Right kidney (tissue), 9 donors: ENCODE data around the gene LMTK2.

Experiments
- DNase-seq: peaks from one replicate; pipeline ENCODE4 v3.0.0-alpha.2; 2016
- long read RNA-seq, 8 donors: transcript quantifications; one replicate each; lab custom pipeline, GENCODE V29; 2026

LMTK2 gene
- long read RNA-seq, donor 1, result 0 reads
- long read RNA-seq, donor 2, result 0 reads
- long read RNA-seq, donor 3, result 0 reads
- long read RNA-seq, donor 4, result 0 reads
- long read RNA-seq, donor 5, result 0 reads
- long read RNA-seq, donor 6, partial matches to known transcripts, result 8 of 8 reads
- long read RNA-seq, donor 6, other reads (novel, unspliced or antisense), result 0 of 8 reads
- long read RNA-seq, donor 7, result 0 reads
- long read RNA-seq, donor 8, partial matches to known transcripts, result 13 of 13 reads
- long read RNA-seq, donor 8, other reads (novel, unspliced or antisense), result 0 of 13 reads

- DNase-seq, result peak; percentile 95
These were observed at the start of gene LMTK2 for GRCh38 chr7:98106647-98107312. Gene LMTK2, plus strand, starts transcription at chr7:98106862. Its CDS starts 316 bp downstream, at chr7:98107178.

DNA sequence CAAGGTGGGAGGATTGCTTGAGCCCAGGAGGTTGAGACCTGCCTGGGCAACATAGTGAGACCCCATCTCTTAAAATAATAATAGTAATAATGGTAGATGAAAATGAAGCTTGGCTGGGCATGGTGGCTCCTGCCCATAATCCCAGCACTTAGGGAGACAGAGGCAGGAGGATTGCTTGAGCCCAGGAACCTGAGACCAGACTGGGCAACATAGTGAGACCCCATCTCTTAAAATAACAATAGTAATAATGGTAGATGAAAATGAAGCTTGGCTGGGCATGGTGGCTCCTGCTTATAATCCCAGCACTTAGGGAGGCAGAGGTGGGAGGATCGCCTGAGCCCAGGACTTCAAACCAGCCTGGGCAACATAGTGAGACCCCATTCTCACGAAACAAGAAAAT is 49.5 kb upstream of the LMTK2 start:
- no peak for DNase-seq

DNA sequence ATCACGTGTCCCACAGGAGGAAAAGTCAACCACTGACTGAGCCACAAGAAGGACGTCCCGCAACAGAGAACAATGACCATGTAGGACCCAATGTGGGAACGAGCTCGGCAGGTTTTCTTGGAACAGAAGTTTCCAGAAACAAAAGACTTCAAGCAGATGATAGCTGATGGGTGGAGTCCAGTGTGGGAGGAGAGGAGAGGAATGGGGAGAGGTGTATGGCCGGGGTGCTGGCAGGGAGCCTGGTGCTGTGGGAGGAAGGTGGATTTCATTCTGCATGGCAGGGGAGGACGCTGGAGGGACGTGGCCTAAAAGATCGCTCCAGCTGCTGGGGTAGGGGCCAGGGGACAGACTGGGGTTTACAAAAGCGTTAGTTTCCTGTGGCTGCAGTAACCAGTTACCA is 48.5 kb upstream of the LMTK2 start:
- DNase-seq, result no peak

DNA sequence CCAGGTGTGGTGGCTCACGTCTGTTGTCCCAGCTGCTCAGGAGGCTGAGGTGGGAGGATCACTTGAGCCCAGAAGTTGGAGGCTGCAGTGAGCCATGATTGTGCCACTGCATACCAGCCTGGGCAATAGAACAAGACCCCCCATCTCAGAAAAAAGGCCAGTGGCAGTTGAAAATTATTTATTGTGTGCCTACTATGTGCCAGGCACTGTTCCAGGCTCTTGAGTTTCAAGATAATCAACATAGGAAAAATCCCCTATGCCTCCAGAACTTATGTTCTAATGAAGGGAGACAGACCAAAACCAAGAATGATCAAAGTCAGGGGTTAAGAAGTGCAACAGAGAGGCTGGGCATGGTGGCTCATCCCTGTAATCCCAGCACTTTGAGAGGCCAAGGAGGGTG is 42.4 kb upstream of the LMTK2 start:
- DNase-seq, result no peak

- DNase-seq, result no peak
These were observed 40.5 kb upstream of the LMTK2 start for GRCh38 chr7:98066208-98066607.

GRCh38 chr7:98066934-98067507 is 39.6 kb upstream of the LMTK2 start:
- DNase-seq, result no peak

DNA sequence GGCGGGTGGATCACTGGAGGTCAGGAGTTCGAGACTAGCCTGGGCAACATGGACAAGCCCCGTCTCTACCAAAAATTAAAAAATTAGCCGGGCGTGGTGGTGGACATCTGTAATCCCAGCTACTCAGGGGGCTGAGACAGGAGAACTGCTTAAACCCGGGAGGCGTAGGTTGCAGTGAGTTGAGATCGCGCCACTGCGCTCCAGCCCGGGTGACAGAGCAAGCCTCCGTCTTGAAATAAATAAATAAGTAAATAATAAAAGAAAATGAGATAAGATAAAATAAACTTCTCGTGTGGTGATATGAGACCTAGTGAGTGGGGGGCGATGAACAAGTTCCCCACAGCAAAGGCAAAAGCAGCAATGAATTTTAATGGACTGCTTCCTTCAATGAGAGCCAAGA is 33.6 kb upstream of the LMTK2 start:
- DNase-seq, result no peak

DNA sequence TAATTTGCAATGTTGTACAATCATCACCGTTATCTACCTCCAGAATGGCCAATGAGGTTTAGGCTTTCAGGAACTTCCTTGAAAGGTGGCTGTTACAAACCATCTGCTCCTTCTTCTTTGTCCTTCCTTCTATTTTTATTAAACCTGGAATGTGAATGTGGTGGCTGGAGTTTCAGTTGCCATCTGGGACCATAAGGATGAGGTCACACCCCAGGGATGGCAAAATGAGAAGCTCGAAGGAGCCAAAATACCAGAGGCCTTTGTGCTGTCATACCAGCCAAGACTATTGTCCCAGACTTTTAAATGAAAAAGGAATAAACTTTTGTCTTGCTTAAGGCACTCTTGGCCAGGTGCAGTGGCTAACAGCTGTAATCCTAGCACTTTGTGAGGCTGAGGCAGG is 30.9 kb upstream of the LMTK2 start:
- DNase-seq, result no peak

- DNase-seq, result no peak
These were observed 28.9 kb upstream of the LMTK2 start for GRCh38 chr7:98077762-98078161.

DNA sequence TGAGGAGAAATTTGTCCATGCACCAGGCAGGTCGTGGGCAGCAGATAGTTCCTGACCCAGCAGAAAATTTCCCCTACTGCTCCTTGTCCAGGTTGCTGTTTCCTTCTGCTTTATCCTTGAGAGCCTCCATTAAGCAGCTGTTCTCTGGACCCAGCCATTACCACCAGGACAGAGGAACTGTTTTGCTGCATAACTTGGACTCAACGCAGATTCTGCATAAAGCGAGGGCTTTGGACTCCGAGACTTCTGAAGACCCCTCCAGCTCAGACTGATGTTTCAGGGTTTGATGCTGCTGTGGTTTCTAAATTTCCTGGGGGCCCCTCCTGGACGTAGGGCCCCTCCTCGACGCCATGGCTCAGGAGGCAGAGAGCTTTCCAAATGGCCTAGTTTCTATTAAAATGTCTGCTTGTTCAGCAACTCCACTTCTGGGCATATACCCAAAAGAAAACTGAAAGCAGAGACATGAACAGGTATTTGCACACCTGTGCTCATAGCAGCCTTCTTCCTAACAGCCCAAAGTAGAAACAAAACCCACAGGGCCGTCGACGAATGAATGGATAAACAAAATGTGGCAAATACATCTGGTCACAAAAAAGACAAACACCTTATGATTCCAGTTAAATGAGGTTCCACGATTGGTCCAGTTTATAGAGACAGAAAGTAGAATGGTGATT is 28.3 kb upstream of the LMTK2 start:
- no peak for DNase-seq

DNA sequence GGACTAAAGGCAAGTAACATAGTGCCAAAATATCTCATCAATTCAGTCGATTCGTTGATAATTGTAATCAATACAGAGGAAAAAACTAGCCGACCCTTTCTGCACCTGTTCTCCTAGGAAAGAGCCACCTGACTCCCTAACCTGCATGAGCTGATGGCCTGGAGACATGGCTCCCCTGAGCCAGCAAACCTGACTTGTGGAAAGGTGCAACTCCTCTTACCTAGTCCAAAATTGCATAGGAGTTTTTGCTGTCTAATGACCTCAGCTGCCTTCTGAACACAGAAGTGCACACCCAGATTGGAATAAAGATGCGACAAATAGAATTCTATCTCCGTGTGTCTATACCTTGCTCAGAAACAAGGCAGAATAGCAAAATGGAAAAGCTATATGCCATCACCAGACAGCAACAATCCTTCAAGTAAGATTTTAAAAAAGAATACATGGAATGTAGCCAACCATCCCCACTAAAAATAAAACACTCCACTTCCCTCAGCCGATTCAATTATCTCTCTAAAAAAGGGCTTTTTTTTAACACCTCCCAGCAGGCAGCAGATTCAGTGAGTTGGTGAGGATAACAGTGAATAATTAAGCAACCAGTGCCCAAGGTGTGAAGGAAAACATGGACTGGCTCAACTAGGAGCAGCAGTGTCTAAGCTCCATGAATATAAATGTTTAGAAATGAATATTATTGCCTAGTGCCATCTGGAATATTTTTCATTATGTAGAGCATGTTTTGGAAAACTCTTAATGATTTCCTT is 26.6 kb upstream of the LMTK2 start:
- no peak for DNase-seq

- DNase-seq, result no peak
These were observed 25.3 kb upstream of the LMTK2 start for GRCh38 chr7:98081319-98081718.

DNA sequence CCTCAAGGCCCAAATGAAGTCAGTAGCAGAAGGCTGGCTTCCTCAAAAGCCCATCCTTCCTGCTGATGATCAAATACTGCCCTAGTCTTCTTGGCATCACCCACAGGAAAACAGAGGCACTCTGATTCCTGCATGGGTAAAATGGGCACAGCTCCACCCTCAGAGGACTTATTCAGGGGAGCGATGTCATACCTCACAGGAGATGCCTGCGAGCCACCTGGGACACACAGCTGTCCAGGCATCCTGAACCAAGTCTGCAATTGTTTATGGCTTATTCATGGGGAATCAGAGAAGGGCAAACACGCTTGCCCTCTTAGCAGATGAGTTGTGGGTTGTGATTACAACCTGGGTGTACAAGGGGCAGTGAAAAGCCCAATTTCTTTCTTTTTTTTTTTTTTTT is 22.0 kb upstream of the LMTK2 start:
- no peak for DNase-seq

DNA sequence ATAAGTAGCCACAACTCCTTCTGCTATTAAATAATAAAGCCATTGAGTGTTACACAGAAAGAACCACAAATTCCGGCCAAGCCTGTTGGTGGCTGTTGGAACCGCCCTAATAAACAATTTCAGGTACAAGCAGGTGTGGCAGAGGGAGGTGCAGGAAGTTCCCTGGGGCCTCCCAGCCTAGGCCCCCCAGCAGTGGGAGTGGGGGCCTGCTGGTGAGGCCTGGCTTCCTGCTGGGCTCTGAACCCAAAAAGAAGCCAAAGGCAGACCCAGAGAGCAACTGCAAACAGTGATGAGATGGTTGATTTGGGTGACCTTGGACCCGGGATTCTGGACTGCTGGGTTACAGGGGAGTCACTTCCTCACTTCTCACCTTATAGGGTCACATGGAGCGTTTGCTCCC is 21.0 kb upstream of the LMTK2 start:
- DNase-seq, result no peak

DNA sequence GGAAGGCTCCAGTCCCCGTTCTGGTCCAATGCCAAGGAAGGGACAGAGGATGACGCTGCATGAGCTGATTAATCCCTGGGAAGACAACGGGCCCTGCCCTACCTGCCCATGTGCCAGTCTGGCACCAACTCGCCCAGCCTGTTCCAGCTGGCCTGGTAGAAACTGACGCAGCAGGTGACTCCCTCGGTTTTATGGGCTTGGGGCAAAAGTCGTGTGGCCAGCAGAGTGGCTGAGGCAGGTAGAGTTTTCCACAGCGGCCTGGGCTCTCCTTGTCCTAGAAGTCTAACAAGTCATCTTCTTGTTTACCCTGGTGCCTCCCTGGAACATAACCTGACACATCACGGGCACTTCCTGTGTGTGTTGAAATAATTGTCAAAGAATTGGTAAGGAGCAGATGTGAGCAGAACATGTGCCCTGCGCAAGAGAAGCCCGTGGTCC is 20.4 kb upstream of the LMTK2 start:
- DNase-seq, result no peak

GRCh38 chr7:98088109-98088508 is 18.6 kb upstream of the LMTK2 start:
- DNase-seq, result no peak

DNA sequence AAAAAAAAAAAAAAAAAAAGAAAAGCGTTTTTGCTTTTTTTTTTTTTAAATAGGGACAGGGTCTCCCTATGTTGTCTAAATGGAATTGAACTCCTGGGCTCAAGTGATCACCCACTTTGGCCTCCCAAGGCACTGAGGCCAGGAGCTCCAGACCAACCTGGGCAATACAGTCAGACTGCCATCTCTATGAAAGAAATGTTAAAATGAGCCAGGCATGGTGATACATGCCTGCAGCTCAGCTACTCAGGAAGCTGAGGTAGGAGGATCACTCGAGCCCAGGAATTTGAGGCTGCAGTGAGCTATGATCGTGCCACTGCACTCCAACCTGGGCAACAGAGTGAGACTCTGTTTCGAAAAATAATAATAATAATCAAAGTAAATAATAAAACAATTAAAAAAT is 16.5 kb upstream of the LMTK2 start:
- DNase-seq, result no peak

DNA sequence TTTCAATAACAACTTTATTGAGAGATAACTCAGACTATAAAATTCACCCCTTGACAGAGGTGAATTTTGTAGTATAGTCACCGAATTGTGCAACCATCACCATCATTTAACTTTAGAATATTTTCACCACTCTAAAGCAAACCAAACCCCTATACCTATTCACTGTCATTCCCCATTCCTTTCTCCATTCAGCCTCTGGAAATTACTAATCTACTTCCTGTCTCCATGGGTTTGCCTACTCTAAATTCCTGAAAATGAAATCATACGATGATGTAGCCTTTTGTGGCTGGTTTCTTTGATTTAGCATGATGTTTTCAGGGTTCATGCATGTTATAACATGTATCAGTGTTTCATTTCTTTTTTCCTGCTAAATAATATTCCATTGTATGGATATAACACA is 15.6 kb upstream of the LMTK2 start:
- DNase-seq, result no peak

GRCh38 chr7:98091523-98091922 is 15.1 kb upstream of the LMTK2 start:
- no peak for DNase-seq

GRCh38 chr7:98097042-98097645 is 9.5 kb upstream of the LMTK2 start:
- no peak for DNase-seq

GRCh38 chr7:98100088-98100487 is 6.6 kb upstream of the LMTK2 start:
- DNase-seq, result no peak

DNA sequence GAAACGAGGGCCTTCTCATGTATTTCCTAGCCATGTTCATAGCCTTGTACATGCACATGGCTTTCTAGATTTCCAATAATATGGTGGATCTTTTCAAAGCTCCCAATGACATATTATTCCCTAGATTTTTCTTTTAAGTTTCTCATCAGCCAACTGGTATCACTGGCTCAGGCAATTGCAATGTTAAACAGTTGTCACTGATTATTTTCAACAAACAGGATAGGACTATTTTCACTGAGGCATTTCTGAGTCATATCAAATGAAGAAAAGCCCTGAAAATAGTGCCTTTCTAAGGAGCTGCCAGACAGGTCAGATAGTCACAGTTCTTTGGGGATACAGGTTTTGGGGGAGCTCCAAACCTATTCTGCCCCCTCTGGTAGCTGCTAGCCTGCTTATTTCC is 4.5 kb upstream of the LMTK2 start:
- DNase-seq, result no peak
